Activated T-helper 1 cell treated with anti-CD3 and anti-CD28 coated beads, Interleukin-12 subunit alpha, Interleukin-12 subunit beta, Interleukin-2, Interleukin-4 antibody, amounts not matched to agents 30 ng/mL and 10 ng/mL and 1 ng/mL, durations not matched to agents 14 hours and 24 hours and 36 hours (primary cell): ENCODE data around the gene COL5A1. TPM values are rescaled to one million over a fixed set of nuclear protein-coding genes. Genes with fewer than 3 reads are reported as not detected.

ENCODE experiments used
- DNase-seq: peaks from one replicate; pipeline ENCODE4 v3.0.0; 2021; ENCODE audit warnings: low spot score
- H3K27ac Mint-ChIP-seq: one replicate; pipeline ENCODE4 v1.8.0; 2021; ENCODE audit warnings: mild to moderate bottlenecking, mixed read lengths
- H3K27me3 Mint-ChIP-seq: one replicate; pipeline ENCODE4 v1.8.0; 2022; ENCODE audit warnings: mild to moderate bottlenecking, moderate library complexity, mixed read lengths; ENCODE audit not compliant: insufficient read depth
- H3K36me3 Mint-ChIP-seq: one replicate; pipeline ENCODE4 v1.8.0; 2021; ENCODE audit warnings: low read depth, mixed read lengths
- H3K4me1 Mint-ChIP-seq: one replicate; pipeline ENCODE4 v1.8.0; 2021; ENCODE audit warnings: low read depth, mixed read lengths
- H3K4me3 Mint-ChIP-seq: one replicate; pipeline ENCODE4 v1.8.0; 2021; ENCODE audit warnings: mild to moderate bottlenecking, moderate library complexity, mixed read lengths
- H3K9me3 Mint-ChIP-seq: one replicate; pipeline ENCODE4 v1.8.0; 2021; ENCODE audit warnings: mixed read lengths
- intact Hi-C: fragments of 100-400 bp; cut with micrococcal nuclease; formaldehyde crosslinking; loops from one replicate; pipeline ENCODE4 v1.15.1; 2024
- total RNA-seq: library from RNA; stranded (reverse); gene quantifications from 2 replicates; pipeline ENCODE4 v1.2.3, GENCODE V29; 2022

Gene COL5A1
- total RNA-seq, 1 donor from 2014 or later = not detected

- Mint-ChIP-seq H3K9me3 (peaks cover 10% of the 10 kb centered on the region), H3K27ac (no peak overlapping the region), H3K27me3 (peaks cover 4% of the 10 kb centered on the region), H3K36me3 (no peaks in the 10 kb centered on the region), H3K4me3 (no peak overlapping the region), H3K4me1 (no peaks in the 10 kb centered on the region)
- no peak for DNase-seq
- intact Hi-C loops = no loop called here
These were observed 25.3 kb upstream of the COL5A1 start for GRCh38 chr9:134616341-134616740.

GRCh38 chr9:134617246-134617645 lies 24.4 kb upstream of the COL5A1 start:
- Mint-ChIP-seq H3K27me3 (peaks cover 2% of the 10 kb centered on the region), H3K4me3 (no peak overlapping the region), H3K9me3 (peaks cover 6% of the 10 kb centered on the region), H3K27ac (no peak overlapping the region), H3K36me3 (no peaks in the 10 kb centered on the region), H3K4me1 (no peaks in the 10 kb centered on the region)
- DNase-seq = no peak
- intact Hi-C loops = no loop called here

- Mint-ChIP-seq H3K36me3 (no peaks in the 10 kb centered on the region), H3K4me1 (no peaks in the 10 kb centered on the region), H3K27me3 (no peaks in the 10 kb centered on the region), H3K9me3 (peaks cover under 1% of the 10 kb centered on the region), H3K27ac (no peak overlapping the region), H3K4me3 (no peak overlapping the region)
- DNase-seq = no peak
- intact Hi-C loops = no loop called here
These were observed 23.8 kb upstream of the COL5A1 start for GRCh38 chr9:134617836-134618162.

DNA sequence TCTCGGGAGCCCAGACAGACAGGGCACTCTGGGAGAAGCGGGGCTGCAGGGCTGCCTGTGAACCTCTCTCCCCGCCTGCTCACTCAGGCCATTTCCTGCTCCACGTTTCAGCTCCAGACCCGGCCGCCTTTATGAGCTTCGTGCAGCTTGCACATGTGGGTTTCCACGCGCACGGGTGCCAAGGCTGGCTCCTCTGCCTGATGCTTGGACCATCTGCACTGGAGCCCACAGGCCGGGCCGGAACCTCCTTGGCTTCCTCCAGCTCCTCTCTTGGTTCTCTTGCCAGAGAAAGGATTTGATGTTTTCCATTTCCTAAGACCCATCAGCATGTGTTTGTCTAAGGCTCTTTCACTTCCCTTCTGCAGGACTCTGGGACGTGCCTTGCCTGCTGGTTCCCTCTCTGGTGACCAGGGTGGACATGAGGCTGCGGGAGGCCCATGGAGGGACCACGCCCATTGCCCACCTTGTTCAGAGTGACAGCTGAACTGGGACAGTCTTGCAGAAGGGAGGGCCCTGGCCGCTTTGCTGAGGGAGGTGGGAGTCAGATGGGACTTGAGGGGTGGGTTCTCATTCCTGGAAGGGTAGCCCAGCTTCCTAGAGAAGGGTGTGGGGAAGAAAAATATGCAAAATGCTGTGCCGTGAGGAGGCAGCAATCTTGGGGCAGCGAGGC lies 23.3 kb upstream of the COL5A1 start:
- no peaks in the 10 kb centered on the region for H3K4me1 Mint-ChIP-seq
- no peaks in the 10 kb centered on the region for H3K27me3 Mint-ChIP-seq
- no peak overlapping the region for H3K27ac Mint-ChIP-seq
- no peaks in the 10 kb centered on the region for H3K9me3 Mint-ChIP-seq
- H3K4me3 Mint-ChIP-seq = no peak overlapping the region
- DNase-seq = no peak
- no peaks in the 10 kb centered on the region for H3K36me3 Mint-ChIP-seq
- intact Hi-C loops = no loop called here

GRCh38 chr9:134618833-134619447 lies 22.7 kb upstream of the COL5A1 start:
- Mint-ChIP-seq H3K9me3 (no peaks in the 10 kb centered on the region), H3K4me3 (no peak overlapping the region), H3K27me3 (no peaks in the 10 kb centered on the region), H3K36me3 (no peaks in the 10 kb centered on the region), H3K4me1 (no peaks in the 10 kb centered on the region), H3K27ac (no peak overlapping the region)
- intact Hi-C loops = no loop called here
- no peak for DNase-seq

DNA sequence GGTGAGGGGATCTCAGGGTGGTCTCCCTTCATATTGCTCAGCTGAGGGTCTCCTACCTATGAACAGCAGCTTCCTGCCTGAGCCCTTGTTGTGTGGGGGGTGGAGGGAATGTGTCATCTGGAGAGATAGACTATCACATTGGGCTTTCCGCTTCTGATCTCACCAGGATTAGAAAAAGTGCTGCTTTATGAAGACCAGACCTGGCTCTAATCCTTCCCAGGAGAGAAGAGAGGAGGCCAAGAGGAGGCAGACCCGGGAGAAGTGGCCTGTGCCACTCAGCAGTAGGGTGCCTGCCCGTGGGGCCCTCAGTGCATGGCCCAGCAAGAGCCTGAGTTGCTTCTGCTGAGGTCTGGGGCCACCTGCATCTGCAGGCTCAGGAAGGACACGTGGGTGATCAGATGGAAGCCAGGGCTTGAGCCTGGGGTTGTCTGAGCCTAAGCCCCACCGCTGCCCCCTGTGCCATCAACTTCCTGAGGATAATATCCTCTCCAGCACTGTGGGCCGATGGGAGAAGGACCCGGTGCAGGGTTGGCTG lies 22.1 kb upstream of the COL5A1 start:
- intact Hi-C loops = no loop called here
- H3K4me3 Mint-ChIP-seq = no peak overlapping the region
- H3K27ac Mint-ChIP-seq = no peak overlapping the region
- no peaks in the 10 kb centered on the region for H3K36me3 Mint-ChIP-seq
- DNase-seq = no peak
- H3K9me3 Mint-ChIP-seq = no peaks in the 10 kb centered on the region
- no peaks in the 10 kb centered on the region for H3K27me3 Mint-ChIP-seq
- H3K4me1 Mint-ChIP-seq = no peaks in the 10 kb centered on the region

DNA sequence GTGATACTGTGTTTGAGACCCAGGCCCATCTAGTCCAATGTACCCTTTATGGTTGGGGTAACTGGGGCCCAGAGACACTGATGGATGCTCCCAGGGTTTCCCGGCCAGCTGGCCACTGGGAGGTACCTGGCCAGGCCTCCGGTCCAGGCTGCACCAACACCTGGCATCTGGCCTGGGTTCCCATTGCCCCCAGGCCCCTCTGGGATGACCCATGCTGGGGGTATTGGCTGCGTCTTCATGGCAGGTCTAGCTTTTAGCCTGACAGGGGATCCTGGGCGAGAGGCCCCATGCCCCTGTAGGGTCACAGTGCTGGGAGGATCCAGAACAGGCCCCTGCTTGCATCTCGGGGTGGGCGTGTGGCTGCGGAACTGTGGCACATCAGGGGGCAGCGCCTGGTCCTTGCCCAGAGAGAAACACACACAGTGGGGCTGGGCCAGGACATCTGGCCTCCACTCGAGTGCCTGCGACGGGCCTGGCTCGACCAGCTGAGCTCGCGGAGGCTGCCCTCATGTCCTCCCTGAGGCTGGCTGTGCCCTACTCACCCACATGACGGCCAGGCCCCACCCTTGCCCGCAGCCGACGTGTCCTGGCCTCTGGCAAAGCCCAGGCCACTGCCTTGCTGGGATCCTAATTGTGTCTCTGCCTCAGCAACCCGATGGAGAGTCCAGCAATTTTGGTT lies 21.5 kb upstream of the COL5A1 start:
- H3K4me3 Mint-ChIP-seq = no peak overlapping the region
- no peaks in the 10 kb centered on the region for H3K27me3 Mint-ChIP-seq
- H3K4me1 Mint-ChIP-seq = no peaks in the 10 kb centered on the region
- intact Hi-C loops = no loop called here
- H3K27ac Mint-ChIP-seq = no peak overlapping the region
- H3K9me3 Mint-ChIP-seq = no peaks in the 10 kb centered on the region
- no peak for DNase-seq
- no peaks in the 10 kb centered on the region for H3K36me3 Mint-ChIP-seq

DNA sequence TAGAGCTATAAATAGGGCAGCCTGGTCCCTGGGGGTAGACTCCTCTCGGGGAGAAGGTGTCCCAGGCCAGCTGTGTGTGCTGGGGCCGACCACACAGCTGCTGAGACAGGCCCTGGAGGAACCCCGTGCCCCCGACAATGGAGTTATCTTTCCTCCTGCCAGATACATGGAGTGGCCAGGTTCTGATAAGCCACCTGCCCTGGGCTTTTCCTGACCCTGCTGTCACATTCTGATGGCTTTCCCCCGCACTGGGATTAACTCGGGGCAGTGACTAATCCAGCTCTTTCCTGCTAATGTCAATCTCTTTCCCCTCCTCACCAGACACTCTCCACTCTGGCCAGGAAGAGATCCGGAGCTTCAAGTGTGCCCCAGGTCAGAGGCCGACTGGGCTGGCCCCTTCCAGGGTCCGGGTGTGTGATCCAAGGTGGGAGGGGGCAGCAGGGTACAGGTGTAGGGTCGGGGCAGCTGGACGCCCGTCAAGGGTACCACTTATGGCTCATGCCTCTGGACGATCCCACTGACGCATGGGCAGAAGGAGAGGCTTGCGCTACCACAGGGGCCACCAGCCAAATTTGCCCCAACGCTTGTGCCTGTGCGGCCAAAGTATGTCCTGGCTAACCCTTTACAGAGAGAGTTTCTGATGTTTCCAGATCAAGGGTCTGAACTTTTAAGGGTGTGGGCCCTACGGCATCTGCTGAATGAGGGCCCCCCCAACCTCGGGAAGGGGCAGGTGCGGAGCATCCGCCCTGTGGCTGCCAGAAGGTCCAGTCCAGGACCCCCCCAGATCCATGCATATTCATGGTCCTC lies 20.6 kb upstream of the COL5A1 start:
- Mint-ChIP-seq H3K27me3 (no peaks in the 10 kb centered on the region), H3K36me3 (no peaks in the 10 kb centered on the region), H3K27ac (no peak overlapping the region), H3K4me1 (no peaks in the 10 kb centered on the region), H3K4me3 (no peak overlapping the region), H3K9me3 (no peaks in the 10 kb centered on the region)
- intact Hi-C loops = no loop called here
- no peak for DNase-seq

- no peak for DNase-seq
- Mint-ChIP-seq H3K4me3 (no peak overlapping the region), H3K27me3 (no peaks in the 10 kb centered on the region), H3K9me3 (no peaks in the 10 kb centered on the region), H3K36me3 (no peaks in the 10 kb centered on the region), H3K4me1 (no peaks in the 10 kb centered on the region), H3K27ac (no peak overlapping the region)
- intact Hi-C loops = no loop called here
These were observed 20.0 kb upstream of the COL5A1 start for GRCh38 chr9:134621558-134622110.

GRCh38 chr9:134622896-134623257 lies 18.7 kb upstream of the COL5A1 start:
- H3K4me1 Mint-ChIP-seq = no peaks in the 10 kb centered on the region
- DNase-seq = no peak
- H3K27me3 Mint-ChIP-seq = no peaks in the 10 kb centered on the region
- H3K4me3 Mint-ChIP-seq = no peak overlapping the region
- no peaks in the 10 kb centered on the region for H3K9me3 Mint-ChIP-seq
- no peaks in the 10 kb centered on the region for H3K36me3 Mint-ChIP-seq
- intact Hi-C loops = no loop called here
- H3K27ac Mint-ChIP-seq = no peak overlapping the region

DNA sequence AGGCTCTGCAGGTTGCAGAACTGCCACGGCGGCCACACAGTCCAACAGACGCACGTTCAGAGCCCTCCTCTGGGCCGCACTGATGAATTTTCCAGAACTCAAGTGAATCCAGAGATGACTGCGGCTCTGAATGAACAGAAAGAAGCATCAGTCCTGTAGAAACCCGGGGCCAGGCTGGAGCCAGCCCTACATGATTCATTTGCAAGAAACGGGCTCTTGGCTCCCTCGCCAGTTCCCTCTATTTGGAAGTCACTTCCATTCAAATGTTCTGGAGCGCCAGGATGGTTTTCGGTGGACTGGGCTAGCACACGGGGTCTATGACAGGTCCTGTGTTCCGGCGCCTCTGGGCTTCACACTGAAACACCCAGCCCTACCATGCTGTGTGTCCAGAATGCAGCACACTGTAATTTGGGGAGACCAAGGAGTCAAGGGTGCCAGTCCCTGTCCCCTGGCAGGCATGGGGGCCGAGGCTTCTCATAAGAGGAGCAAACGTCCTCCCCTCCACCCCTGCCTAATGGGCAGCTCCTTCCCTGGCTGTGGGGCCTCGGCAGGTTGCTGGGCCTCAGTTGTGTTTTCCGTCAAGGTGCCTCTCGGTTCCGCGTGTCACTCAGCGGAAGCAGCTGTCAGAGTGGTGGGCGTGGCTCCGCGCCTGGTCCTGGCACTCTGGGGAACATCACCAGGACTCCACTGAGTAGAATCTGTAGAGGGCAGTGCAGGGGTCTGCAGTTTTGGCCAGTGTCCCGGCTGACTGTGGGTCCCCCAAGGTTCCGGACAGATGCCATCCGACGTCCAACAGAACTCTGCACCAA lies 18.1 kb upstream of the COL5A1 start:
- no peak overlapping the region for H3K4me3 Mint-ChIP-seq
- no peaks in the 10 kb centered on the region for H3K27me3 Mint-ChIP-seq
- intact Hi-C loops = no loop called here
- H3K36me3 Mint-ChIP-seq = no peaks in the 10 kb centered on the region
- no peak for DNase-seq
- H3K9me3 Mint-ChIP-seq = no peaks in the 10 kb centered on the region
- H3K4me1 Mint-ChIP-seq = no peaks in the 10 kb centered on the region
- no peak overlapping the region for H3K27ac Mint-ChIP-seq

- no peaks in the 10 kb centered on the region for H3K9me3 Mint-ChIP-seq
- no peak for DNase-seq
- H3K4me3 Mint-ChIP-seq = no peak overlapping the region
- H3K27ac Mint-ChIP-seq = no peak overlapping the region
- no peaks in the 10 kb centered on the region for H3K36me3 Mint-ChIP-seq
- no peaks in the 10 kb centered on the region for H3K4me1 Mint-ChIP-seq
- intact Hi-C loops = no loop called here
- no peaks in the 10 kb centered on the region for H3K27me3 Mint-ChIP-seq
These were observed 17.4 kb upstream of the COL5A1 start for GRCh38 chr9:134624137-134624591.
